ENCODE results near the gene SMARCD3. TPM values are rescaled to one million over a fixed set of nuclear protein-coding genes. Genes with fewer than 3 reads are reported as not detected.

SMARCD3 gene
- total RNA-seq, 1 donor from 2014 or later, result 105 TPM

DNA sequence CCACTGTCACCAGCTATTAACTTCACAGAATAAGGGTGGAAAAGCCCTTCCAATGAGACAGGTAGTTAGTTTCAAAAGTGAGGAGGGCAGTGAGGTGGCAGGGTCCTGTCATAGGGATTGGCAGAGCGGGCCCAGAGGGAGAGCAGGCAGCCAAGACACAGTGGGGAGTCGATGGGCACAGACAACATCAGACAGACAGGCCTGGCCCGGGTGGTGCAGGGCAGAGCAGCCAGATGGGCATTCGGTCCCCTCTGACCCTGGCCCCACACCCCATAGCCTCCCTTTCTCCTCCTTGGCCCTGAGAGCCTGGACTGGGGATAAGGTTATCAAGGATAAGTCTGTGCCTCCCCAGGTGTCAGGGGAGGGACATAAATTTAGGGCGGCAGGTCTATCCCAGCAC, 31.4 kb upstream of the SMARCD3 start:
- DNase-seq (ENCODE audit: low spot score in 2 of 2), result peak in 1 of 2 donors; percentile 51
- Histone ChIP-seq H3K27me3 (no peaks in the 10 kb centered on the region), H3K9me3 (no peaks in the 10 kb centered on the region), H3K27ac (no peak overlapping the region), H3K4me3 (no peak overlapping the region), H3K4me1 (peaks cover 6 to 10% of the 10 kb centered on the region in 2 donors), H3K36me3 (no peaks in the 10 kb centered on the region)
- TF ChIP-seq, protein P1, sequence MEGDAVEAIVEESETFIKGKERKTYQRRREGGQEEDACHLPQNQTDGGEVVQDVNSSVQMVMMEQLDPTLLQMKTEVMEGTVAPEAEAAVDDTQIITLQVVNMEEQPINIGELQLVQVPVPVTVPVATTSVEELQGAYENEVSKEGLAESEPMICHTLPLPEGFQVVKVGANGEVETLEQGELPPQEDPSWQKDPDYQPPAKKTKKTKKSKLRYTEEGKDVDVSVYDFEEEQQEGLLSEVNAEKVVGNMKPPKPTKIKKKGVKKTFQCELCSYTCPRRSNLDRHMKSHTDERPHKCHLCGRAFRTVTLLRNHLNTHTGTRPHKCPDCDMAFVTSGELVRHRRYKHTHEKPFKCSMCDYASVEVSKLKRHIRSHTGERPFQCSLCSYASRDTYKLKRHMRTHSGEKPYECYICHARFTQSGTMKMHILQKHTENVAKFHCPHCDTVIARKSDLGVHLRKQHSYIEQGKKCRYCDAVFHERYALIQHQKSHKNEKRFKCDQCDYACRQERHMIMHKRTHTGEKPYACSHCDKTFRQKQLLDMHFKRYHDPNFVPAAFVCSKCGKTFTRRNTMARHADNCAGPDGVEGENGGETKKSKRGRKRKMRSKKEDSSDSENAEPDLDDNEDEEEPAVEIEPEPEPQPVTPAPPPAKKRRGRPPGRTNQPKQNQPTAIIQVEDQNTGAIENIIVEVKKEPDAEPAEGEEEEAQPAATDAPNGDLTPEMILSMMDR (IDR thresholded peaks at IDR 0.05), result no peak
- intact Hi-C loops (cut with DNase I), result no loop called here

DNA sequence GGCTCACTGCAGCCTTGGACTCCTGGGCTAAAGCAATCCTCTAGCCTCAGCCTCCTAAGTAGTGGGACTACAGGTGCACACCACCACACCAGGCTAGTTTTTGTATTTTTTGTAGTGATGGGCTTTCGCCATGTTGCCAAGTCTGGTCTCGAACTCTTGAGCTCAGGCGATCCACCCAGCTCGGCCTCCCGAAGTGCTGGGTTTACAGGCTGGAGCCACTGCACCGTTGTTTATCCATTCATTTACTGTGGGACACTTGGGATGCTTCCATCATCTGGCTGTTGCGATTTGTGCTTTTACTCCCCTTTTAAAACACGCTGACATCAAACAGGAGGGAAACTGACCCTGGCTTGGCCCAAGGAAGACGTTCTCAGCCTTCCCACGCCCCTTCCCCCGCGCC, 30.5 kb upstream of the SMARCD3 start:
- Histone ChIP-seq H3K36me3 (no peaks in the 10 kb centered on the region), H3K27me3 (no peaks in the 10 kb centered on the region), H3K4me1 (peaks cover 6 to 10% of the 10 kb centered on the region in 2 donors), H3K4me3 (no peak overlapping the region), H3K9me3 (no peaks in the 10 kb centered on the region), H3K27ac (no peak overlapping the region)
- TF ChIP-seq, protein P1 (IDR thresholded peaks at IDR 0.05), result no peak
- intact Hi-C loops (cut with DNase I), result no loop called here
- DNase-seq (ENCODE audit: low spot score in 2 of 2), result peak in 1 of 2 donors; percentile 28

DNA sequence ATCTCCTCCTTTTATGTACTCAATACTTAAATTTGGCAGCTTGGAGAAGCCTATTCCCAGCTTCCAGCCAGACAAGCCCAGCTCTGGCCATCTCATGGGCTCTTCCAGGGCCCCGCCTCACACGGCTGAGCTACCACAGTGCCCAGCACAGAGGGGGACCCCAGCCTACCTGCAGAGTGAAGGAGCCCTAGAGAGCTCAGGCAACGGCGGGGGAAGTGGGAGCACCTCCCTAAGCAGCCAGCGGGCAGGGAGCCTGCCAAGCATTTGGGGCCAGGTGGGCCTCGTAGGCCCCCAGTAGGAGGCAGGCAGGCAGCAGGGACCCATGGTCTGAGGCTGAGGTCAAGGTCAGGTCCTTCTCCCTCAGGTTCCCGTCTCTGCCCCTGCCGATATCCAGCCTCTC, 29.1 kb upstream of the SMARCD3 start:
- DNase-seq (ENCODE audit: low spot score in 2 of 2), result peak in 1 of 2 donors; percentile 57
- Histone ChIP-seq H3K36me3 (no peaks in the 10 kb centered on the region), H3K9me3 (no peaks in the 10 kb centered on the region), H3K4me3 (peak overlapping the region in 1 of 2 donors; percentile 74), H3K4me1 (peaks cover 6 to 15% of the 10 kb centered on the region in 2 donors), H3K27me3 (no peaks in the 10 kb centered on the region), H3K27ac (peak overlapping the region in 1 of 2 donors; percentile 23)
- TF ChIP-seq, protein P1 (IDR thresholded peaks at IDR 0.05), result no peak
- intact Hi-C loops (cut with DNase I), result loop anchor here (2.0 kb wide), 1 partner anchor 25 kb away; no protein-coding TSS in a partner anchor

DNA sequence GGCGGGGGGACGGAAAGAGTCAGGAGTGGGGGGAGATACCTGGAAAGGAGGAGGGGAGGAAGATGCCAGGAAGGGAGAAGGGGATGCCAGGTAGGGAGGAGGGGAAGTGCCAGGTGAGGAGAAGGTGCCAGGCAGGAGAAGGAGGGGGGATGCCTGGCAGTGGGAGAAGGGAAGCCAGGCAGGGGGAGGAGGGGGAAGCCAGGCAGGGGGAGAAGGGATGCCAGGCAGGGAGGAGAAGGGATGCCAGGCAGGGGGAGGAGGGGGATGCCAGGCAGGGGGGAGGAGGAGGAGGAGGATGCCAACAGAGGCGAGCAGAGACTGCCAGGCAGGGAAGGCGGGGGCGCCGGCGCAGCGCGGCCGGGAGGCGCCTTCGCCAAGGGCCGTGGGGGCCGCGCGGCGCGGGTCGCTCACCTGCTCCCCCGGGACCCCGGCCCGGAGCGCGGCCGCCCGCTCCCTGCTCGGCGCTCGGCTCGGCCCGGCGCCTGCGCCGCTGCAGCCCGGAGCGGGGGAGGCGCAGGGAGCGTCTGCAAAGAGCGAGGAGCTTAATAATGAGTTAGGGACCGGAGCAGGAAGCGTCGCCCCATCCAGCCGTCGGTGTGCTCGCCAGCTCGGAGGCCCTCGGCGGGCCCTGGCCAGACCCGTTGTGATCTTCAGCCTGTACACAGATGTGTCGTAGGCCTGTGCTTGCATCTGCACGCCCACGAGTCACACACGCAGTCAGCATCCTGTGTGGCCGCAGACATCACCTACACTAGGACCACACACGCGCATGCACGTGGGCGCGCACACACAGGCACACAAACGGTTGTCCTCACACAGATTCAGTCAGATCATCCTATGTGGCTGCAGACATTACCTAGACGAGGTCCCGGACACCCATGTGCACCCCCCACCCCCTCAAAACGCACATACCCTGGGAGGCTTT, 28.4 kb upstream of the SMARCD3 start:
- Histone ChIP-seq H3K9me3 (no peaks in the 10 kb centered on the region), H3K4me1 (peaks cover 6 to 22% of the 10 kb centered on the region in 2 donors), H3K36me3 (no peaks in the 10 kb centered on the region), H3K27me3 (no peaks in the 10 kb centered on the region), H3K27ac (peak overlapping the region; percentile 63 to 67), H3K4me3 (peak overlapping the region; percentile 55 to 74)
- intact Hi-C loops (cut with DNase I), result loop anchor here (2.0 kb wide), 1 partner anchor 26 kb away; no protein-coding TSS in a partner anchor
- DNase-seq (ENCODE audit: low spot score in 2 of 2), result peak in 1 of 2 donors; percentile 71
- TF ChIP-seq, protein P1 (IDR thresholded peaks at IDR 0.05), result no peak

DNA sequence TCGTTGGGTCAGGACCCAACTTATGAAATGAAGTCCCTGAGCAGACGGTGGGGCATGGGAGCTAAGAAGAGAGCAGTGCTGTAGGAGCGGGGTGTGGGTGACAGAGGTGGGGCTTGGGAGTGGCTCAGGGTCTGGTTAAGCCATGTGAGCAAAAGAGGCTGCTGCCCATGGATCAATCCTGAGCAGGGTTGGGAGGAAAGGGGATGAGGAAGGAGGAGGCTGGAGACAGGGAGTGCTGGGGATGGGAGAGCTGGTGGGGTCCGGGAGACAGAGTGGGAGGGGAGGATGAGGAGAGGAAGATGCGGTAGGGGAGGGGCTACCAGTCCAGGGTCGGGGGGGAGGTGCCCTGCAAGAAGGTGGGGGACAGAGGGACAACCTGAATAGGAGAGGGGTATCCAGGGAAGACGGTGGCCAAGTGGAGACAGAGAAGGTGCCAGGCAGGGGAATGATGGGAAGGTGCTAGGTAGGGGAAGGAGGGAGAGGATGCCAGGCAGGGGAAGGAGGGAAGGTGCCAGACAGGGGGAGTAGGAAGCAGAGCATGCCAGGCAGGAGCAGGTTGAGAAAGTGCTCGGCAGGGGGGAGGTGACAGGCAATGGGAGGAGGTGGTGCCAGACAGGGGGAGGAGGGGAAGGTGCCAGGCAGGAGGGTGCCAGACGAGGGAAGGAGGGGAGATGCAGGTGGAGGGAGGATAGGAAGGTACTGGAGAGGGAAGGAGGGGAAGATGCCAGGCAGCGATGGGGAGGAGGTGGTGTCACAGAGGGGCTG, 27.5 kb upstream of the SMARCD3 start:
- H3K4me3 ChIP-seq, result peak overlapping the region; percentile 55 to 74
- no peaks in the 10 kb centered on the region for H3K9me3 ChIP-seq
- intact Hi-C loops (cut with DNase I), result loop anchor here (2.0 kb wide), 1 partner anchor 27 kb away; no protein-coding TSS in a partner anchor
- peak overlapping the region; percentile 63 to 67 for H3K27ac ChIP-seq
- H3K27me3 ChIP-seq, result no peaks in the 10 kb centered on the region
- DNase-seq (ENCODE audit: low spot score in 2 of 2), result peak in 1 of 2 donors; percentile 62
- TF ChIP-seq, protein P1 (IDR thresholded peaks at IDR 0.05), result no peak
- H3K4me1 ChIP-seq, result peaks cover 10 to 25% of the 10 kb centered on the region in 2 donors
- no peaks in the 10 kb centered on the region for H3K36me3 ChIP-seq

Data from ascending aorta (tissue), 2 donors.